PC-9 (cell line): Measurements from ENCODE around the gene DNAJA1. TPM values are rescaled to one million over a fixed set of nuclear protein-coding genes. Genes with fewer than 3 reads are reported as not detected.

Experiments
- BruUV-seq: library from RNA; stranded (reverse); fragments of 400-500 nt; replicated peaks from 2 replicates; lab custom pipeline; 2021; lab: Mats Ljungman, UMichigan
- CTCF ChIA-PET: fragments of 300-600 bp; sonication (Branson Sonifier 250); formaldehyde crosslinking; loops from one replicate; lab custom pipeline; 2022; ENCODE audit warnings: antibody characterized with exemption; lab: Charles Lee
- POLR2A ChIA-PET: fragments of 300-600 bp; sonication (Branson Sonifier 250); formaldehyde crosslinking; loops from one replicate; lab custom pipeline; 2022; ENCODE audit warnings: antibody characterized with exemption; ENCODE audit not compliant: unreplicated experiment; lab: Charles Lee
- DNase-seq, 2 experiments: peaks; one replicate each; pipeline versions ENCODE4 v3.0.0 to v3.0.0-alpha.2; 2015 to 2022; ENCODE audit warnings: mixed read lengths in 1 of 2
- H2AFZ ChIP-seq: fragments of 200-600 bp; sonication (generic); 2 replicates; pipeline ENCODE4 v1.8.1; 2017; ENCODE audit warnings: antibody characterized with exemption
- H3F3A ChIP-seq: fragments of 200-600 bp; sonication (generic); 2 replicates; pipeline ENCODE4 v1.8.1; 2017; ENCODE audit warnings: antibody characterized with exemption, mild to moderate bottlenecking, low read depth; ENCODE audit not compliant: insufficient read depth
- H3K27ac ChIP-seq: fragments of 200-600 bp; sonication (generic); 2 replicates; pipeline ENCODE4 v1.6.1; 2016; ENCODE audit warnings: mixed run types
- H3K27me3 ChIP-seq: fragments of 200-600 bp; sonication (generic); 2 replicates; pipeline ENCODE4 v1.6.1; 2016; ENCODE audit warnings: low read depth, mixed run types; ENCODE audit not compliant: insufficient read depth
- H3K36me3 ChIP-seq: fragments of 200-600 bp; sonication (generic); 2 replicates; pipeline ENCODE4 v1.6.1; 2016; ENCODE audit warnings: low read depth, mixed run types
- H3K4me1 ChIP-seq: fragments of 200-600 bp; sonication (generic); replicated peaks from 2 replicates; pipeline ENCODE4 v1.6.1; 2016; ENCODE audit warnings: mixed run types; ENCODE audit not compliant: insufficient read depth
- H3K4me2 ChIP-seq: fragments of 200-600 bp; sonication (generic); 2 replicates; pipeline ENCODE4 v1.6.1; 2017; ENCODE audit warnings: mixed run types
- H3K4me3 ChIP-seq: fragments of 200-600 bp; sonication (generic); 2 replicates; pipeline ENCODE4 v1.6.1; 2016; ENCODE audit warnings: mixed run types
- H3K79me2 ChIP-seq: fragments of 200-600 bp; sonication (generic); 2 replicates; pipeline ENCODE4 v1.6.1; 2017; ENCODE audit warnings: low read depth, mixed run types
- H3K9me2 ChIP-seq: fragments of 200-600 bp; sonication (generic); 2 replicates; pipeline ENCODE4 v1.8.1; 2017; ENCODE audit warnings: mild to moderate bottlenecking; ENCODE audit not compliant: insufficient read depth
- H3K9me3 ChIP-seq: fragments of 200-600 bp; sonication (generic); 2 replicates; pipeline ENCODE4 v1.8.1; 2016; ENCODE audit warnings: low read depth; ENCODE audit not compliant: insufficient read depth
- H4K20me1 ChIP-seq: fragments of 200-600 bp; sonication (generic); 2 replicates; pipeline ENCODE4 v1.8.1; 2017; ENCODE audit not compliant: insufficient read depth
- CTCF ChIP-seq: fragments of 200-600 bp; sonication (generic); conservative IDR thresholded peaks from 2 replicates; pipeline ENCODE4 v1.6.1; 2017; ENCODE audit warnings: mixed run types, antibody characterized with exemption, mild to moderate bottlenecking, moderate library complexity
- EZH2 ChIP-seq: fragments of 200-600 bp; sonication (generic); IDR thresholded peaks from 2 replicates; pipeline ENCODE4 v1.8.0; 2017; ENCODE audit warnings: antibody characterized with exemption, low read depth
- intact Hi-C: fragments of 100-400 bp; cut with micrococcal nuclease; formaldehyde crosslinking; loops from one replicate; pipeline ENCODE4 v1.10.0; 2022; ENCODE audit not compliant: unreplicated experiment
- total RNA-seq: library from RNA; stranded (reverse); gene quantifications from 2 replicates; pipeline ENCODE4 v1.2.3, GENCODE V29; 2021

Gene DNAJA1
- total RNA-seq, 1 experiment from 2014 or later: 88.4 TPM

DNA sequence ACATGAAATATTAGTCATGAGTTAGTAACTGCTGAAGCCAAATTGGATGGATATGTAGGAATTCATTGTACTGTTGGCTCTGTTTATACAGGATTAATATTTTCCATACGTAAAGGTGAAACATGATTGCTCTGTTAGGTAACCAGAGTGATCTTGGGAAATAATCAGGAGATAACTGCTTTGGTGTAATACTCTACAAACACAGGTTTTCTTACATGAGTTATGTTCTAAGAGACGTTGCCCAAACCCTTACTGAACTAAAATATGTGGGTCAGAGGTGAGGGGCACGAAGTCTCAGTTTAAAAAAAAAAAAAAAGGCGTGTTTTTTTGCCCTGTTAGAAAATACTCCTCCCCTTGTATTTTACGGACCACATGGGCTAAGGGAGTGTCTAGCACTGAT is 7.8 kb downstream of the DNAJA1 start:
- Histone ChIP-seq H3K27me3 (no peaks in the 10 kb centered on the region), H3K4me2 (no peak overlapping the region), H4K20me1 (peaks cover 45% of the 10 kb centered on the region), H3K9me3 (no peaks in the 10 kb centered on the region), H3K9me2 (no peaks in the 10 kb centered on the region), H3K27ac (no peak overlapping the region), H3K79me2 (peaks cover 58% of the 10 kb centered on the region), H3K4me1 (peaks cover 25% of the 10 kb centered on the region), H2AFZ (no peak overlapping the region), H3K36me3 (peaks cover 29% of the 10 kb centered on the region), H3F3A (peaks cover 34% of the 10 kb centered on the region; the same call in 1 of the 2 replicates), H3K4me3 (no peak overlapping the region)
- no peak for DNase-seq
- ChIA-PET POLR2A (no interaction called here), CTCF (no interaction called here)
- BruUV-seq: no TSS peak
- intact Hi-C loops: no loop called here
- TF ChIP-seq EZH2 (no peak), CTCF (no peak)

GRCh38 chr9:33040792-33041431 is 15.8 kb downstream of the DNAJA1 start:
- Histone ChIP-seq H4K20me1 (0 out of 2 replicates have a peak, but pooled peaks cover 4% of the 10 kb centered on the region), H2AFZ (no peak overlapping the region), H3K4me3 (no peak overlapping the region), H3K27ac (no peak overlapping the region), H3K36me3 (0 out of 2 replicates have a peak, but pooled peaks cover 5% of the 10 kb centered on the region), H3K27me3 (no peaks in the 10 kb centered on the region), H3K9me2 (no peaks in the 10 kb centered on the region), H3K79me2 (no peaks in the 10 kb centered on the region), H3K4me1 (0 out of 2 replicates have a peak, but pooled peaks cover 3% of the 10 kb centered on the region), H3F3A (peaks cover 58% of the 10 kb centered on the region), H3K9me3 (no peaks in the 10 kb centered on the region), H3K4me2 (no peak overlapping the region)
- TF ChIP-seq CTCF: no peak
- no peak for TF ChIP-seq EZH2
- BruUV-seq: no TSS peak
- ChIA-PET POLR2A (interaction anchor here (0.6 kb wide), 1 partner anchor 186 kb away, joined by 3 read pairs; no protein-coding TSS in a partner anchor), CTCF (no interaction called here)
- intact Hi-C loops: no loop called here
- DNase-seq: no peak

DNA sequence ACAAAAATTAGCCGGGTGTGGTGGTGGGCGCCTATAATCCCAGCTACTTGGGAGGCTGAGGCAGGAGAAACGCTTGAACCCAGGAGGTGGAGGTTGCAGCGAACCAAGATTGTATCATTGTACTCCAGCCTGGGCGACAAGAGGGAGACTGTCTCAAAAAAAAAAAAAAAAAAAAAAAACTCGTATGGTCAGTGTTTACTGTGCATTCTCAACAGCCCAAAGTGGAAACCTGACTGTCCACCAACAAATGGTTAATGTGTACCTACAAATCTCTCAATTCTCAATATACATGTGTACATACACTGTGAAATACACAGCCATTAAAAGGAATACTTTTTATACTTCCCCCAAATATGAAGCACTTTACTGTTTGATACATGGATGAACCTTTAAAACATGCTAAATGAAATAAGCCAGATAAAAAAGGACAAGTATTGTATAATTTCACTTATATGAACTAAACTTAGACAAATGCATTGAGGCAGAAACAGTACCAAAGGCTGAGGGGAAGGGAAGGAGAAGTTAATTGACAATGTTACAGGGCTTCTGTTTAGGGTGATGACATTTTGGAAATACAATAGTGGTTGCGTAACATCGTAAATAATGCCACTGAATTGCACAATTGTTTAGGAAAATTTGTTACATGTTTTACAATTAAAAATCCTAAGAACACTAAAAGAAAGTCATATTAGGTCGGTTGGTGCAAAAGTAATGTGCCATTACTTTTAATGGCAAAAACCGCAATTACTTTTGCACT is 16.5 kb downstream of the DNAJA1 start:
- peak overlapping the region; percentile 27 for H3K27ac ChIP-seq
- H4K20me1 ChIP-seq: 0 out of 2 replicates have a peak, but pooled peaks cover 4% of the 10 kb centered on the region
- H3F3A ChIP-seq: peaks cover 62% of the 10 kb centered on the region
- no peak overlapping the region for H2AFZ ChIP-seq
- BruUV-seq: no TSS peak
- DNase-seq: no peak
- H3K9me2 ChIP-seq: no peaks in the 10 kb centered on the region
- intact Hi-C loops: no loop called here
- H3K4me3 ChIP-seq: no peak overlapping the region
- no peak for TF ChIP-seq EZH2
- no peak for TF ChIP-seq CTCF
- H3K36me3 ChIP-seq: no peaks in the 10 kb centered on the region
- ChIA-PET CTCF (no interaction called here), POLR2A (interaction anchor here (0.6 kb wide), 1 partner anchor 690 kb away, joined by 5 read pairs; no protein-coding TSS in a partner anchor)
- 0 out of 2 replicates have a peak, but pooled peaks cover 3% of the 10 kb centered on the region for H3K4me1 ChIP-seq
- no peaks in the 10 kb centered on the region for H3K9me3 ChIP-seq
- H3K27me3 ChIP-seq: no peaks in the 10 kb centered on the region
- no peaks in the 10 kb centered on the region for H3K79me2 ChIP-seq
- no peak overlapping the region for H3K4me2 ChIP-seq
